Uterus (tissue), 4 donors: ENCODE data around the gene TSHZ2. TPM values are rescaled to one million over a fixed set of nuclear protein-coding genes. Genes with fewer than 3 reads are reported as not detected.

Experiments used
- DNase-seq, 2 donors: peaks; one replicate each; pipeline ENCODE4 v3.0.0-alpha.2; 2019 to 2020
- H3K27ac ChIP-seq, 2 donors: fragments of 200-600 bp; sonication (generic); 1 replicate in 1 of 2; 2 replicates in 1 of 2; pipeline ENCODE4 v1.5.1; 2016 to 2018
- H3K27me3 ChIP-seq, 2 donors: fragments of 200-600 bp; sonication (generic); one replicate each; pipeline ENCODE4 v1.5.1; 2018 to 2019; ENCODE audit warnings: control low read depth in 1 of 2
- H3K36me3 ChIP-seq, 2 donors: fragments of 200-600 bp; sonication (generic); one replicate each; pipeline ENCODE4 v1.5.1; 2019; ENCODE audit warnings: control low read depth in 1 of 2
- H3K4me1 ChIP-seq, 2 donors: fragments of 200-600 bp; sonication (generic); one replicate each; pipeline ENCODE4 v1.5.1; 2018 to 2019; ENCODE audit warnings: control low read depth in 1 of 2
- H3K4me3 ChIP-seq, 2 donors: fragments of 200-600 bp; sonication (generic); 1 replicate in 1 of 2; 2 replicates in 1 of 2; pipeline ENCODE4 v1.5.1; 2018 to 2019; ENCODE audit warnings: mild to moderate bottlenecking in 1 of 2
- H3K9me3 ChIP-seq, 2 donors: fragments of 200-600 bp; sonication (generic); one replicate each; pipeline ENCODE4 v1.5.1; 2019; ENCODE audit warnings: control low read depth in 1 of 2
- POLR2A ChIP-seq, 2 donors: fragments of 450-650 bp; IDR thresholded peaks; one replicate each; pipeline ENCODE4 v1.6.1; 2016; ENCODE audit warnings: antibody characterized with exemption in 2 of 2, mild to moderate bottlenecking in 1 of 2, moderate library complexity in 1 of 2
- intact Hi-C: fragments of 100-400 bp; cut with DNase I; formaldehyde crosslinking; loops from one replicate; pipeline ENCODE4 v1.15.1; 2023; ENCODE audit warnings: low total_unique reads
- total RNA-seq, 4 donors: library from RNA; depleted of rRNA in 3 of 4; stranded (reverse); fragments of >200 nt in 3 of 4; gene quantifications; one replicate each; pipeline versions ENCODE4 v1.1.0 to v1.2.4, GENCODE V29; 2014 to 2023
- TF ChIP-seq, protein P1 (sequence below), 4 experiments: fragments of 200-600 bp in 2 of 4; fragments of 450-650 bp in 2 of 4; sonication (generic) in 2 of 4; IDR thresholded peaks; one replicate each; pipeline ENCODE4 v1.5.1; 2016 to 2019; ENCODE audit warnings: antibody characterized with exemption in 4 of 4, mild to moderate bottlenecking in 2 of 4, moderate library complexity in 1 of 4
- donor health status: DM: yes; HTN: yes; CAD: no.

The TSHZ2 gene
- total RNA-seq, 4 donors from 2014 or later: 22.0 to 50.1 (median 33.1) TPM

DNA sequence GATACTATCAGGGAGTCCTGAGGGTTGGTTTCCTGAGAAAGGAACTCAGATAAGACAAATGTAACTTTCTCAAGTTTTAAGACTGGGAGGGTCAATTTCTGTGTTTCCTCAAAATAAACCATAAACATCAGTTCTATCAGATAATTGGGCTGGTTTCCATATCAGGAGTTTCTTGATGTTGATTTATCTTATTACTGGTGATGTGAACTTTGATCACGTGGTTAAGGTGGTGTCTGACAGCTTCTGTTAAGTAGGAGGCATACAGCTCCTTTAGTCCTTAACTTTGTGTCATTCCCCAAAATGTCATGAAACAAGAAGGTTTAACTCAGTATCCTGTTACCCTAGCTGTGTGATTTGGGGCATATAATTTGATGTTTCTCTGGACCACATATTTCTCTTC is 476.3 kb downstream of the TSHZ2 start:
- intact Hi-C loops: no loop called here
- Histone ChIP-seq H3K36me3 (no peaks in the 10 kb centered on the region), H3K27me3 (no peaks in the 10 kb centered on the region), H3K27ac (no peak overlapping the region), H3K4me1 (no peaks in the 10 kb centered on the region), H3K4me3 (no peak overlapping the region), H3K9me3 (no peaks in the 10 kb centered on the region)
- DNase-seq: no peak
- TF ChIP-seq, protein P1, sequence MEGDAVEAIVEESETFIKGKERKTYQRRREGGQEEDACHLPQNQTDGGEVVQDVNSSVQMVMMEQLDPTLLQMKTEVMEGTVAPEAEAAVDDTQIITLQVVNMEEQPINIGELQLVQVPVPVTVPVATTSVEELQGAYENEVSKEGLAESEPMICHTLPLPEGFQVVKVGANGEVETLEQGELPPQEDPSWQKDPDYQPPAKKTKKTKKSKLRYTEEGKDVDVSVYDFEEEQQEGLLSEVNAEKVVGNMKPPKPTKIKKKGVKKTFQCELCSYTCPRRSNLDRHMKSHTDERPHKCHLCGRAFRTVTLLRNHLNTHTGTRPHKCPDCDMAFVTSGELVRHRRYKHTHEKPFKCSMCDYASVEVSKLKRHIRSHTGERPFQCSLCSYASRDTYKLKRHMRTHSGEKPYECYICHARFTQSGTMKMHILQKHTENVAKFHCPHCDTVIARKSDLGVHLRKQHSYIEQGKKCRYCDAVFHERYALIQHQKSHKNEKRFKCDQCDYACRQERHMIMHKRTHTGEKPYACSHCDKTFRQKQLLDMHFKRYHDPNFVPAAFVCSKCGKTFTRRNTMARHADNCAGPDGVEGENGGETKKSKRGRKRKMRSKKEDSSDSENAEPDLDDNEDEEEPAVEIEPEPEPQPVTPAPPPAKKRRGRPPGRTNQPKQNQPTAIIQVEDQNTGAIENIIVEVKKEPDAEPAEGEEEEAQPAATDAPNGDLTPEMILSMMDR (IDR thresholded peaks at IDR 0.05): no peak
- no peak for TF ChIP-seq POLR2A (IDR thresholded peaks at IDR 0.05)

DNA sequence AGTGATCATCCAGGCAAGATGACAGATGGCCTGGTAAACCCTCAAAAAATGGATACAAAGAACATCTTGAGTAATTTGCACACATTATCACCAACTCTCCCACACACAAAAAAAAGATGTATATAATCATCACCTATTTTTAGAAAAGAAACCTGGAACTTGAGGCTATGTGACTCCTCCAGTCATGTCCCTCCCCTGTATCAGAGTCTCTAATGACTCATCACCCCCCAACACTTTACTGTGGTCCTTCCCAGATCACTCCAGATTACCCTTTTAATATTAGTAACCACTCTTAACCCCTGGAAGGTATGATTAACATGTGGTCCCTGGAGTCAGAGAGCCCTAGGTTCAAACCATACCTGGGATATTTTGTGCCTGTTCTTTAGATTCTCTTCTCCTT is 476.7 kb downstream of the TSHZ2 start:
- intact Hi-C loops: no loop called here
- TF ChIP-seq POLR2A (IDR thresholded peaks at IDR 0.05): no peak
- TF ChIP-seq, protein P1 (IDR thresholded peaks at IDR 0.05): no peak
- H3K27me3 ChIP-seq: no peaks in the 10 kb centered on the region

DNA sequence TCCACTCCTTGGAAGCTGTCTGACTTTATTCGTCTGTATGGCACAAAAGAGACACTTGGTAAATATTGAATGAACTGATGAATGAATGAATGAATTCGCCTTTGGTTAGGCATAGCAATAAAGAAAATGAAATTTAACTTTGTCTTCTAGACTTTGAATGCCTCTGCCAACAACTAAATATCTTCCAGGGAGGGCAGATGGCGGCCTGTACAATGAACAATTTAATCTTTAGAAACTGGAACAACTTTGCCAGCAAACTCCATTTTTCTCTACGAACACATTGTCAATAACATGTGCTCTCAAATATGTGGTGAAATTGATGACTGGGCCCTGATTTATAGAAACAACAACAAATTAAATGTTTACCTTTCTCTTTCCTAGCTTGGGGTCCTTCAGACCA is 480.9 kb downstream of the TSHZ2 start:
- Histone ChIP-seq H3K9me3 (no peaks in the 10 kb centered on the region), H3K27ac (no peak overlapping the region), H3K4me3 (no peak overlapping the region), H3K4me1 (no peaks in the 10 kb centered on the region), H3K27me3 (no peaks in the 10 kb centered on the region), H3K36me3 (no peaks in the 10 kb centered on the region)
- intact Hi-C loops: no loop called here
- no peak for DNase-seq
- no peak for TF ChIP-seq POLR2A (IDR thresholded peaks at IDR 0.05)
- TF ChIP-seq, protein P1 (IDR thresholded peaks at IDR 0.05): no peak

More for the DNA sequence above, 476.7 kb downstream of the TSHZ2 start:
- DNase-seq: no peak
- Histone ChIP-seq H3K27ac (no peak overlapping the region), H3K4me3 (no peak overlapping the region), H3K4me1 (no peaks in the 10 kb centered on the region), H3K9me3 (no peaks in the 10 kb centered on the region), H3K36me3 (no peaks in the 10 kb centered on the region)

DNA sequence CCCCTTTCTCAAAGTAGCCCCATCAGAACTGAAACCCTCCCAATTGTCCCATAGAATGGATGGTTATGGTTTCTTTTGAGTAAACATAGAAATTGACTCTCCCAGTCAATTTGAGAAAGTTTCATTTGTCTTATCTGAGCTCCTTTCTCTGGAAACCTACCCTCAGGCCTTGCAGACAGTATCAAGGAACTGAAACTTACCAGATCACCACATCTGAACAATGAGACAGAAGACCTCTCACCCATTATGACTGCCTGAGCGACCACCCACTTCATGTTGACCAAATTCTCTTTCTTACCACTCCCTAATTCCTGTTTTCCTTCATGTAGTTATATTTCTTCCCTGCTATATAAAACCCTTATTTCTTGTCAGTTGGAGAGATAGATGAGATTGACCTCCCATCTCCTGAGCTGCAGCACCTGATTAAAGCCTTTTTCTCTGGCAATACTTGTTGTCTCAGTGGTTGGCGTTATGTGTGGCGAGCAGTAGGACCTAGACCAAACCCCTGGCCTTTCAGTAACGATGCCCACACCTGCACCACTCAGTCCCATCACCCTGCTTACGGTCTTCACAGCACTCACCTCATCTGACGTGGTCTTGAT is 482.6 kb downstream of the TSHZ2 start:
- no peak for DNase-seq
- no peaks in the 10 kb centered on the region for H3K27me3 ChIP-seq
- H3K4me3 ChIP-seq: no peak overlapping the region
- intact Hi-C loops: no loop called here
- no peaks in the 10 kb centered on the region for H3K36me3 ChIP-seq
- H3K9me3 ChIP-seq: no peaks in the 10 kb centered on the region
- H3K4me1 ChIP-seq: no peaks in the 10 kb centered on the region
- H3K27ac ChIP-seq: no peak overlapping the region
- no peak for TF ChIP-seq POLR2A (IDR thresholded peaks at IDR 0.05)
- TF ChIP-seq, protein P1 (IDR thresholded peaks at IDR 0.05): no peak

DNA sequence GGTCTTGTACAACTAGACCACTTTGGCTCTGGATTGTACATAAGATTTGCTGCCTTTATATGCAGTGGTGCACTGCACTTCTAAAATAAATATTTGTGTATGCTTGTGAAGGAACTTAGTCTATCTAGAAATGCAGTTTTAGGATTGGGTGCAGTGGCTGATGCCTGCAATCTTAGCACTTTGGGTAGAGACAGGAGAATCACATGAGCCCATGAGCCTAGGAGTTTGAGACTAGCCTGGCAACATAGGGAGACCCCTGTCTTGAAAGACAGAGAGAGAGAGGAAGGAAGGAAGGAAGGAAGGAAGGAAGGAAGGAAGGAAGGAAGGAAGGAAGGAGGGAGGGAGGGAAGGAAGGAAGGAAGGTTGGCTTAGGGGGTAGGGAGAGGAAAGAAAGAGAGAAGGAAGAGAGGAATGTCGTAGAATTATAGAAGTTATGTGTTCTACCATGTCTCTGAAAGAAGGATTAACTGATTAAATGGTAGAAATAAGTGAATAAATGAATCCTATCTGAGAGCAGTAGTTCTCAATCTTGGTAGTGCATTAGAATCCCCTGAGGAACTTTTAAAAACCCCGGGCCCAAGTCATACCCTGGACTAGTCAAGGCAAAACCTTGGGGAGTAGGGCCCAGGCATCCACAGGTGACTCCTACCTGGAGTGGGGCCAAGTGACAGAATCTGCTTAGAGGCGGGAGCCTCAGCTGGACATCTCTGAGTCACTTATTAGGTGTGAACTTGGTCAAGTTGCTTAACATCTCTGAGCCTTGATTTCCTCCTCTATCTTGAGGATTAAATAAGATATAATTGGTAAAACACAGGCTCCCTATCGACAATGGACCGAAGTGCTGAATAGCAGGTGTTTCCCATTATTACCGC is 491.2 kb downstream of the TSHZ2 start:
- intact Hi-C loops: no loop called here
- Histone ChIP-seq H3K9me3 (no peaks in the 10 kb centered on the region), H3K4me1 (no peaks in the 10 kb centered on the region), H3K36me3 (no peaks in the 10 kb centered on the region), H3K27me3 (no peaks in the 10 kb centered on the region), H3K4me3 (no peak overlapping the region), H3K27ac (no peak overlapping the region)
- TF ChIP-seq, protein P1 (IDR thresholded peaks at IDR 0.05): no peak
- TF ChIP-seq POLR2A (IDR thresholded peaks at IDR 0.05): no peak
- no peak for DNase-seq
